NCI-H2227 (cell line): Measurements from ENCODE around the gene DESI2.
"Not testable (repeated sequence)": the region's sequence is repeated elsewhere in the genome, so short reads cannot be mapped to it uniquely, and the experiment has no call there.

Source experiments
- DNase-seq: peaks from one replicate; lab custom pipeline; 2025; ENCODE audit not compliant: unreplicated experiment; lab: John Stamatoyannopoulos, UW

The DESI2 gene

DNA sequence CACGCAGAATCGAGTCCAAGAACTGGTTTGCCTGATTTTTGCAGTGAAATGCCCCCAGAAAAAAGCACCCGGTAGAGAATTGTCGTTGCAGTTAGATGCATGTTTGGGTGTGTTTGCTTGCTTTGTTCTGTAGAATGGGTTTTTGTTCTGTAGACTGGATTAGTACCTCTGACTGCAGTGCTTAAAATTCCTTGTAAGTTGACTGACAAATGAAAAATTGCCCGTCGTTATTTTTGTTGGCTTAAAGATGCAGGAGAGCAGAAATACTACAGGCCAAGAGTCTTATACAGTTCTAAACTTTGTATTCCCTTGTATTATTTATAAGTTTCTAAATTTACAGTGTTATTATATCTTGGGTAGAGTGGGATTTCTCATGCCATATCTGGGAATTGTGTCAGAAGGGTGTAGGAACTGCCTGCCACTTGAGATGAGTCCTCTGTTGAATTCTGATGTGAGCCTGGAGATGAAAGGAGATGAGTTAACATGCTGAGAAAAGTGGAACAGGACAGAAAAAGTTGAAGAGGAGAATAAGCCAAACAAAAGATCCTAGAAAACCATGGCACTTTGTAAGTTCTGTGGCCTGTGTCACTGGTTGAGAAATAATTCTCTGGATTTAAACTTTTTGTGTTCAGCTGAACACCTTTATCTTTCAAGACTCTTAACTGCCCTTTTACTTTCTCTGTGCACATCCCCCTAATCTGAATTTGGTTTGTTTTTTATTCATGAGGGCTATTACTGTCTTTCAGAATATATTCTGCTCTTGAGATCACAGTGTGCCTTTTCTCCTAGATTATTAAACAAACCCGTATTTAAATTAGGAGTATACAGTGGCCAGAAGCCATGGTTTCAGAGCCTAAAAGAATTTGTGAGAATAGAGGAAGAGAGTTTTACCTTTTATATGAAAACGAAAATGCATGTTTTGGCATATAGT lies 1.4 kb downstream of the DESI2 start:
- no peak for DNase-seq

DNA sequence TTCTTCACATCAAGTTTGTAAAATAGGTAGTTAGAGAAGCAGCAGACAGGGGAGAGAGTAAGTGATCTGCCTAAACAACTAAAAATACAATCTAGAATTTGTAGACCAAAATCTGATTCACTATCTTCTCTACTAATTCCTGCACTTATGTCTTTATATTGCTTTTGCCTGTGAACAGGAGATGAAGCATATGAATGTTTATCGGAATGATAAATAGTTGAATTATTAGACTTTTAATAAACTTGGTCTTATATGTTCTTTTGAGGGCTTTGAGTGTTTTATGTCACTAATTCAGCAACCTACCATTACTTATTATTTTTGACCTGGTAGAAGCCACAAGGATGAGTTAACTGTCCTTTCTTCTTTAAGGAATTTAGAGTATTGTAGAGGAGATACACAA lies 2.3 kb downstream of the DESI2 start:
- DNase-seq: no peak

DNA sequence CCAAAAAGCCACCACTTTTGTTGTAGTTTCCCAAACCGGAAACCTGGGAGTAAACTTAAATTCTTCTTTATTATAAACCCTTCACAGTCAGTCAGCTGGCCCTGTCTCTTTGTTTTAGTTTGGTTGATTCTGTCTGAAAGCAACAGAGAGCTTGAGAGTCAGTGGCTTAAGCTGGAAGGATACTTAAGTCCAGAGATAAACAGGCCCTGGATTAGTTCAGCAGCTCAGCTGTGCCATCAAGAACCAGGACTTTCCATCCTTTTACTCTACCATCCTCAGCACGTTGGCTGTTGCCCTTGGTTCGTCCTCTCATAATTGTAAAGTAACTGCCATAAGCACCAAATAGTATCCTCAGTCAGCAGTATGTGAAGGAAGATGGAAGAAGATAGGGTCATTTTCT lies 4.5 kb downstream of the DESI2 start:
- DNase-seq: no peak

DNA sequence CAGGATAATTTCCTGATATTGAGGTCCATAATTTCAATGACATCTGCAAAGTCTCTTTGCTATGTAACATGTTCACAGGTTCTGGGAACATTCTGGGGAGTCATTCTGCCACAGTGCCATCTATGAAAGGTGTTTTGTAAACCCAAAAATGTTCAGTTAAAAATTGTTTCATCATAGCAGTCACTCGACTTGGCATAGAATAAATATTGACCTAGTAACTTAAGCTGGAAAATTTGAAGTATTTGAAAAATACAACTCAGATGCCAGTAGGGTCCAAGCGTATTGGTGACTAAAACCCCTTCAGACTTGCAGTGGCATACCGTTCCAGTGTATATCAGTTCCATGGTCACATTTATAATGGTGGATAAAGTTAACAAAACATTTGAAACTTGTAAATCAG lies 6.8 kb downstream of the DESI2 start:
- no peak for DNase-seq

DNA sequence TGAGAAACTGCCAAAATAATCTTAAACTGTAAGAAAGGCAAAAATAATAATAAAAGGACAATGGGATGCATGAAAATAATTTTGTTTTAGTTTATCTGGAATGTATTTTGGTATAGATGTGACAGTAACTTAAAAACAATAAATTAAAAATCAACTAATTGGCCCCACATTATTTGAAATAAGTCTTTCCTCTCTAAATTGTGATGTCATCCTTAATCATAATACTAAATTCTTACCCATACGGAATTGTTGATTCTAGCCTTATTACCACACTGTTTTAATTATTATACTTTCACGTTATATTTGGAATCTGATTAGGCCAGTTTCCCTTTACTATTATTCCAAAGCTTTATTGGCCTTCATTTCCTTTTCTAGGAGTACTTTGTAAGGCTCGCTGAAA lies 7.7 kb downstream of the DESI2 start:
- DNase-seq: no peak

DNA sequence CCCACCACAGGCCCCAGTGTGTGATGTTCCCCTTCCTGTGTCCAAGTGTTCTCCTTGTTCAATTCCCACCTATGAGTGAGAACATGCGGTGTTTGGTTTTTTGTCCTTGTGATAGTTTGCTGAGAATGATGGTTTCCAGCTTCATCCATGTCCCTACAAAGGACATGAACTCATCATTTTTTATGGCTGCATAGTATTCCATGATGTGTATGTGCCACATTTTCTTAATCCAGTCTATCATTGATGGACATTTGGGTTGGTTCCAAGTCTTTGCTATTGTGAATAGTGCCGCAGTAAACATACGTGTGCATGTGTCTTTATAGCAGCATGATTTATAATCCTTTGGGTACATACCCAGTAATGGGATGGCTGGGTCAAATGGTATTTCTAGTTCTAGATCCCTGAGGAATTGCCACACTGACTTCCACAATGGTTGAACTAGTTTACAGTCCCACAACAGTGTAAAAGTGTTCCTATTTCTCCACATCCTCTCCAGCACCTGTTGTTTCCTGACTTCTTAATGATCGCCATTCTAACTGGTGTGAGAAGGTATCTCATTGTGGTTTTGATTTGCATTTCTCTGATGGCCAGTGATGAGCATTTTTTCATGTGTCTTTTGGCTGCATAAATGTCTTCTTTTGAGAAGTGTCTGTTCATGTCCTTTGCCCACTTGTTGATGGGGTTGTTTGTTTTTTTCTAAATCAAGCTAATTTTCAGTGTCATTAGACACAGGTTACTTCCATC lies 8.8 kb downstream of the DESI2 start:
- not testable (repeated sequence) for DNase-seq

DNA sequence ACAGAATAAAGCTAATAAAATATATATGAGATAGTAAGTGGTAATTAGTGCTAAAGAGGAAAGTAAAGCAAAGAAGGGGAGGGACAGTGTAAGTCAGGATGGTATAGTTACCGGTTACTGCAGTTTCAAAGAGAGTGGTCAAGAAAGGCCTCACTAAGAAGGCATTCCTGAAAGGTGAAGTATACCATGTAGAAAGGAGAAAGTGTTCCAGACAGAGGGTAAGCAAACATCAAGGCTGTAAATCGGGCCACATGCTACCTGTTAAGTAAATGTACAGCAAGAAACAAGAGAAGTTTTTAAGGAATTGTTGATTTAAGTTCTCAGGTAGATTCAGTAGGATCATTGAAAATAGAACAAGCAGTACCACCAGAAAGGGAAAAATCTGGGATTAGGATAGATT lies 9.7 kb downstream of the DESI2 start:
- no peak for DNase-seq

DNA sequence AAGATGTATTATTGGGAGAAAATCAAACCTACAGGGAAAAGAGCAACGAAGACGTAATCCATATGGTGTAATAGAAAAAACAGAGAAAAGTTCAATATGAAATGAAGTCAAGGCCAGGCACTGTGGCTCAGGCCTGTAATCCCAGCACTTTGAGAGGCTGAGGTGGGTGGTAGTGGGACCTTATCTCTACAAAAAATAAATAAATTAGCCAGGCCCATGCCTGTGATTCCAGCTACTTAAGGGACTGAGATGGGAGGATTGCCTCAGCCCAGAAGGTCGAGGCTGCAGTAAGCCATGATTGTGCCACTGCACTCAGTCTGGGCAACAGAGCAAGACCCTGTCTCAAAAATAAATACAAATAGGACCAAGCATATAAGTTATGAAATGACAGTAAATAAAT lies 11.4 kb downstream of the DESI2 start:
- DNase-seq: no peak

DNA sequence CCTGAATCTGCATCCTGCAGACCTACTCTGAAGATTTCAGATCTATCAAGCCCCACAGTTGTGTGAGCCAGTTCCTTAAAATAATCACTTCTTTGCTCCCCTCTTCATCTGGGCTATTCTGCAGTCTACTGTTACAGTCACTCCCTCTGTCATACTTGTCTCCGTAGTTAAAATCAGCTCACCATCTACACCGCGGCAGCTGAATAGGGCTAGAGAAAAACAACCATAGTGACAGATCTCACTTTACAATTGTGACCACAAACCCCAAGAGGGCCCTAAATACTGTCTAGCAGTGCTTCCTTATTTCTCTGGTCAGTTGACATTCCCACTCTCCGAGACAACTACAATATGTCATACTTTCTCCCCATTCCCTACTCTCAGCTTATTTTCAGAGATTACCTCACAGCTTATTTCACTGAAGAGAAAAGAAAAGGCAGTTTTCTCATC lies 12.9 kb downstream of the DESI2 start:
- no peak for DNase-seq

DNA sequence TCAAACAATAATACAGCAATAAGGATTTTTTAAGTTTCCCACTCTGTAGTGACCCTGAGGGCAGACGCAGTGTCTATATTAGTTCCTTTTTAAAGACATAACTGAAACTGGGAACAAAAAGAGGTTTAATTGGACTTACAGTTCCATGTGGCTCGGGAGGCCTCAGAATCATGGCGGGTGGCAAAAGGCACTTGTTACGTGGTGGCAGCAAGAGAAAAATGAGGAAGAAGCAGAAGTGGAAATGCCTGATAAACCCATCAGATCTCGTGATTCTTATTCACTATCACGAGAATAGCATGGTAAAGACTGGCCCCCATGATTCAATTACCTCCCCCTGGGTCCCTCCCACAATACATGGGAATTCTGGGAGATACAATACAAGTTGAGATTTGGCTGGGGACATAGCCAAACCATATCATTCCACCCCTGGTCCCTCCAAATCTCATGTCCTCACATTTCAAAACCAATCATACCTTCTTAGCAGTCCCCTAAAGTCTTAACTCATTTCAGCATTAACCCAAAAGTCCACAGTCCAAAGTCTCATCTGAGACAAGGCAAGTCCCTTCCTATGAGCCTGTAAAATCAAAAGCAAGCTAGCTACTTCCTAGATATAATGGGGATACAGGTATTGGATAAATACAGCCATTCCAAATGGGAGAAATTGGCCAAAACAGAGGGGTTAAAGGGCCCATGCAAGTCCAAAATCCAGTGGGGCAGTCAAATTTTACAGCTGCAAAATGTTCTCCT lies 13.9 kb downstream of the DESI2 start:
- DNase-seq: not testable (repeated sequence)

DNA sequence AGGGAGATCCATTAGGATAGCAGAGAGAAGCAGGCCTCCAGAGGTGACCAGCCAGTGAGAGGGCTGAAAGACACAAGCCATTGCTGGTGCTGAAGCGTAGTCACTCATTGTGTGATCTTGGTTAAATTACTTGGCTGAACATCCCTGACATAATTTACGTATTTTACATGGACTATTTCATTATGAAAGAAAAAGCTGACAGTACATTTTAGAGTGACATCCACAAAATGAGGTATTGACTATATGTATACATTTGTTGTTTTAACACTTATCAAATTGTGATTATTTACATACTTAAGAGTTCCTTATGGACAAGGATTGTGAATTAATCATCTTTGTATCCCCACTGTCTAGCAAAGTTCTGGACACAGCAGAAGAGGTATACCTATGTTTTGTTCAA lies 14.9 kb downstream of the DESI2 start:
- DNase-seq: no peak

DNA sequence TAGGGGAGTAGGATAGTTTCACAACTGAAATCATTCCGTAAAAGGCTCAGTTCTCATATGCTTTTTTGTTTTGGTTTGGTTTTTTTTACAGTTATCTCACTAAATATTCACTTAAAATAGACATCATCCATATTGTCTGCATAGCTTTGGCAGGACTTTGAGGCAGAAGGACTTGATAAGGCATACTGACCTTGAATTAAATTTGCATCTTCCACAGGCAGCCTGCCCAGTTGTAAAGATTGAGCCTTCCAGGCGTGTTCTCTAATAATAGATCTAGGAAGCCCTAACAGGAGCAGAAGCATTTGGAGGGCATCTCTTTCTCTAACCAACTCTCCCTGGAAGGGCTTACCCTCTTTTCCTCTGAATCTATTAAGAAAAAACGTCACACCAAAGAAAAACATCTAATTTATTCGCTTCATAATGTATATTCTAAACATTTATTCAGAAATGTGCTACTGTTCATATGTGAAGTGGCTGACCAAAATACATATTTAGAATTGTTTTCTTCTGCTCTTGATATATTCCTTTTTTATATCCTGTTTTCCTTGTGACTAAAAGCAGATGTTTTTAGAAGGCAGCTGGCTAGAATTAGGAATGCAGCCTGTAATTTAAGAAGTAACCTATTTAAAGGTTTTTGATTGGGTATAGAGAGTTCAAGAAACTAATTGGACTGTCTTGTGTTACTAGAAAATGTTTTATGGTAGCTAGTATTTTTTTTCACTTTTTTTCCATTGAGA lies 20.2 kb downstream of the DESI2 start:
- DNase-seq: peak; percentile 6

DNA sequence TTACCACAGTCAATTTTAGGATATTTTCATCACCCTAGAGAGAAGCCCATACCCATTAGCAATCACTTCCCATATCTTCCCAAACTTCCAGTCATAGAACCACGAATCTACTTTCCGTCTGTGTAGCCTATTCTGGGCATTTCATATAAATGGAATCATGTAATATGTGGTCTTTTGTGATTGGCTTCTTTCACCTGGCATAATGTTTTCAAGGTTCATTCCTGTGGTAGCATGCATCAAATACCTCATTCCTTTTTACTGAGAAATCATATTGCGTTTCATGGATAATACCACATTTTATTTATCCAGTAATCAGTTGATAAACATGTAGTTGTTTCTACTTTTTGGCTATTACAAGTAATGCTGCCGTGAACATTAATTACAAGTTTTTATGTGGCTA lies 21.5 kb downstream of the DESI2 start:
- DNase-seq: no peak

DNA sequence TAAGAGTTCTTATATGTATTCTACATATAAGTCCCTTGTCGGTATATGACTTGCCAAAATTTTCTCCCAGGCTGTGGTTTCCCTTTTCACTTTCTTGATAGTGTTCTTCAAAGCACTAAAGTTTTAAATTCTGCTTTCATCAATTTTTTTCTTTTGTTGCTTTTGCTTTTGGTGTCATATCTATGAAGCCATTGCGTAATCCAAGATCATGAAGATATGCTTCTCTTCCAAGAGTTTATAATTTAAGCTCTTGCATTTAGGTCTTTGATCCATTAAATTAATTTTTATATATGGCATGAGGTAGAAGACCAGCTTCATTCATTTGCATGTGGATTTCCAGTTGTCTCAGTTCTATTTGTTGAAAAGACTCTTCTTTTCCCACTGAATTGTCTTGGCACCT lies 22.2 kb downstream of the DESI2 start:
- DNase-seq: no peak

DNA sequence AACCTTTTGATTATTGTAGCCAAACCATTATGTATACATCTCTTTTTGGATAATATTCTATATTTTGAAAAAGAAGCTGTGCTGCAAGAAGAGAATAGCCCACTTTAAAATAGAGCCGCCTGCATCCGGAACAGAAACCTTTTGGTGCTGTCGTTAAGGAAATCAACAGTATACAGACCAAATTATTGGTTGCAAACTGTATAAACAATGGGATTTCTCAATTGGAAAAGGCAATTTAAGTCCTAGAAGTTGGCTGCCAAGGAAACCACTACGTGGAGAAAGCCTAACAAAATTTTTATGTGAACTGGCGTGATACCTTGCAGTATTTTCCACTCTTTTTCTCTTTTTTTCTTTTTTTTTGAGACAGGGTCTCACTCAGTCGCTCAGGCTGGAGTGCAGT lies 25.8 kb downstream of the DESI2 start:
- no peak for DNase-seq

DNA sequence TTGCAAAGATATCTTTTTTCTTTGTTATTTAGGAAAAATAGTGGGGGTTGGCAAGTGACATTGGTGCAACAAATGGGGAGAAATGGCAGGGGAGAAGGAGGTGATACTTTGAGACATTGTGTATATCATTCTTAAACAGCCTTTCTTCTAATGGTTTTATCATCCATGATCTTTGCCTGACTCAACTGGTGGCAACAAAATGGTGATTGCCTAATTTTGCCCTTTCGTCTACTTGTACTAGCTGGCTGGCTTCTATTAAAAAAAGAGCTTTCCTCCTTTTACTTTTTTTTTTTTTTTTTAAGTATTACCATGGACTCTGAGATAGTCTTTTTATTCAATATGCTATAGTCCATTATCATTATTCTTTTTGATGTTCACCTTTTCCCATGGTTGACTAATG lies 27.7 kb downstream of the DESI2 start:
- no peak for DNase-seq

DNA sequence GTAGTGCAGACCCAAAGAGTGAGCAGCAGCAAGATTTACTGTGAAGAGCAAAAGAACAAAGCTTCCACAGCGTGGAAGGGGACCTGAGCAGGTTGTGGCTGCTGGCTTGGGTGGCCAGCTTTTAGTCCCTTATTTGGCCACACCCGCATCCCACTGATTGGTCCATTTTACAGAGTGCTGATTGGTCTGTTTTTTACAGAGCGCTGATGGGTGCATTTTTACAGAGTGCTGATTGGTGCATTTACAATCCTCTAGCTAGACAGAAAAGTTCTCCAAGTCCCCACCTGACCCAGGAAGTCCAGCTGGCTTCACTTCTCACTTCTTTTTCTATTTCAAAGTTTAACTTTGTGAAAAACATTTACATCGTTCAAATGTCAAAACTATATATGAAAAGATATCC lies 29.2 kb downstream of the DESI2 start:
- not testable (repeated sequence) for DNase-seq

DNA sequence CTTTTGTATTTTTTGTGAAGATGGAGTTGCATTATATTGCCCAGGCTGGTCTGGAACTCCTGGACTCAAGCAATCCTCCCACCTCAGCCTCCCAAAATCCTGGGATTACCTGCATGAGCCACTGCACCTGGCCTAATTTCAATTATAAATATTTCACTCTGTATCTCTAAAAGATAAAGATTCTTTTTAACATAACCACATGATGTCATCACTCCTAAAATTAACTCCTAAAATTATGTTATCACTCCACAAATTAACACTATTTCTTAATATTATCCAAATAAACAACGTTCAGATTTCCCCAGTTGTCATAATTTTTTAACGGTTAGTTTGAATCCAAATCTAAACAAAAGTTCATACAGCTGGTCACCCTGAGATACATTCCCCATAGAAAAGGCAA lies 43.0 kb downstream of the DESI2 start:
- DNase-seq: no peak

DNA sequence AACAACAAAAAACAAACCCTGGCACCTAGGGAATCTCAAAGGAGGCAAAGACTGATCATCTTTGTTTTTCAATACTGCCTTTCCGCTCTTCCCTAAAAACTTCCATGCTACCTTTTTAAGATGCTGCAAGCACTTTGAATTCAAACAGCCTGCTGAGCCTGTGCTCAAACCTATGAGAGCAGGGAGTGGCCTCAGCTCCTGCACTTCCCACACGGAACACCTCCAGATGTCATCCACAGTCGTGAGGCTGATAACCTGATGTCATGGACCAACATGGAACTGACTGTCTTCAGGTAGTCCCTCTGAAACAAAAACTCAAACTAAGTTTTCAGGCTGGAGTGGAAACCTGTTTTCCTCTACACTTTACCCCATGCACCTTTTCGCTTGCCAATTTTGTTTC lies 46.8 kb downstream of the DESI2 start:
- DNase-seq: no peak

DNA sequence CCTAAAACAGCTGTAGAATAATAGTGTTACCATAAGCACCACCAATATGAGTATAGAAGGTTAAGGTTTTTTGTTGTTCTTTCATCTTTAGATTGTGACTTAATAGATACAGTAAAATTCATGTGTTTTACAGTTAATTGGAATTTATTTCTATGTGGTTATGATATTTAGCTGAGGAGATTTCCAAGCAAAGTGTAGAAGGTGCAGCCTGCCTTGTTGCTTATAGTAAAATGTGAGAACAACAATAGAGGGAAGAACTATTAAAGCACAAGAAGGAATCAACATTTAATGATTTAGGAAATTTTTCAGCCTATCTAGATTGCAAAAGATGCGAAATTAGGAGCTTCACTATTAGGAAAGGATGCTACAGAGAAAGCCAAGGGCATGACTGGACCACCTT lies 47.9 kb downstream of the DESI2 start:
- DNase-seq: no peak

DNA sequence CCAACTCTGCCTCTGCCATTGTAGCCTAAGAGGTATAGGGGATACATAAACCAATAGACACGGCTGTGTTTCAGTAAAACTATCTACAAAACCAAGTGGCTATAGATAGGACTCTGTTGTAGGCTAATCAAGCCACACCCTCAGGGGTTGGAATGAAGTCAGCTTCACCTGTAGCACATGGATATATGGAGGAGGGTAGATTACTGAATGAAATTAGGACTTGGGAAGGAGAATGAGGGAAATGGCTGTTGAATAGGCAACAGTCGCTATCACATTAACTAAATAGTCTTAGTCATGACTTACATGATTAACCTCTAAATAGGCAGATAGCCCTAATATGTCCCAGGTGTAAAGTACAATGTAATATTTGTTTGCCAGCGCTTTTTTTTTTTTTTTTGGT lies 49.7 kb downstream of the DESI2 start:
- no peak for DNase-seq
